Spleen (tissue), 11 donors: ENCODE data around the gene ERG28. TPM values are rescaled to one million over a fixed set of nuclear protein-coding genes. Genes with fewer than 3 reads are reported as not detected.

ENCODE experiments used
- DNase-seq: peaks from one replicate; pipeline ENCODE4 v3.0.0-alpha.2; 2020
- H3K27ac ChIP-seq, 8 donors: fragments of 200-600 bp; sonication (generic) in 7 of 8; 1 replicate in 4 of 8; 2 replicates in 4 of 8; pipeline versions ENCODE4 v1.5.0 to v1.8.0; 2016 to 2021; ENCODE audit warnings: inconsistent platforms in 4 of 8, mild to moderate bottlenecking in 4 of 8, moderate library complexity in 1 of 8
- H3K27me3 ChIP-seq, 7 donors: fragments of 200-600 bp; sonication (generic) in 6 of 7; replicated peaks in 1 of 7; 1 replicate in 4 of 7; 2 replicates in 3 of 7; pipeline versions ENCODE4 v1.5.0 to v1.8.0; 2016 to 2021; ENCODE audit warnings: inconsistent platforms in 3 of 7, mild to moderate bottlenecking in 1 of 7
- H3K36me3 ChIP-seq, 6 donors: fragments of 200-600 bp; sonication (generic) in 5 of 6; 1 replicate in 4 of 6; 2 replicates in 2 of 6; pipeline versions ENCODE4 v1.5.0 to v1.8.0; 2016 to 2021; ENCODE audit warnings: inconsistent platforms in 2 of 6
- H3K4me1 ChIP-seq, 6 donors: fragments of 200-600 bp; sonication (generic) in 5 of 6; 1 replicate in 3 of 6; 2 replicates in 3 of 6; pipeline versions ENCODE4 v1.5.0 to v1.8.0; 2016 to 2021; ENCODE audit warnings: inconsistent platforms in 3 of 6
- H3K4me3 ChIP-seq, 8 donors: fragments of 200-600 bp; sonication (generic) in 7 of 8; 1 replicate in 4 of 8; 2 replicates in 4 of 8; pipeline versions ENCODE4 v1.5.0 to v1.8.0; 2016 to 2021; ENCODE audit warnings: inconsistent platforms in 4 of 8, mild to moderate bottlenecking in 4 of 8, moderate library complexity in 2 of 8
- H3K9me3 ChIP-seq, 8 donors: fragments of 200-600 bp; sonication (generic) in 7 of 8; 1 replicate in 4 of 8; 2 replicates in 4 of 8; pipeline versions ENCODE4 v1.5.0 to v1.8.0; 2016 to 2021; ENCODE audit warnings: inconsistent platforms in 4 of 8
- CTCF ChIP-seq, 11 experiments: fragments of 200-600 bp in 7 of 11; fragments of 450-650 bp in 4 of 11; sonication (generic) in 4 of 11; IDR thresholded peaks in 8 of 11; conservative IDR thresholded peaks in 3 of 11; 1 replicate in 7 of 11; 2 replicates in 4 of 11; pipeline versions ENCODE4 v1.4.0 to v1.8.0; 2016 to 2021; ENCODE audit warnings: antibody characterized with exemption in 11 of 11, inconsistent platforms in 4 of 11, mild to moderate bottlenecking in 1 of 11
- POLR2A ChIP-seq, 3 donors: fragments of 450-650 bp; IDR thresholded peaks; one replicate each; pipeline ENCODE4 v1.5.1; 2017; ENCODE audit warnings: antibody characterized with exemption in 3 of 3, mild to moderate bottlenecking in 1 of 3
- POLR2AphosphoS5 ChIP-seq, 3 donors: sonication (generic); formaldehyde crosslinking; IDR thresholded peaks; one replicate each; pipeline ENCODE4 v1.5.1; 2017; ENCODE audit warnings: antibody characterized with exemption in 3 of 3
- WGBS, 5 donors: extraction: QIAGEN DNeasy Blood & Tissue Kit in 3 of 5; methylation state at CpG; one replicate each; pipeline versions ENCODE4 v1.1.5 to v1.1.7; 2013 to 2018; 5-methylcytosine and 5-hydroxymethylcytosine counted together
- intact Hi-C: fragments of 100-400 bp; cut with DNase I; formaldehyde crosslinking; loops from one replicate; pipeline ENCODE4 v1.15.0; 2023; ENCODE audit warnings: low total_unique reads
- polyA plus RNA-seq, 3 donors: library from polyadenylated mRNA; stranded (reverse); fragments of 200-250 nt; gene quantifications; one replicate each; pipeline ENCODE4 v1.2.1, GENCODE V29; 2013
- total RNA-seq, 7 donors: library from RNA; depleted of rRNA in 3 of 7; stranded (reverse); fragments of >200 nt in 3 of 7; fragmentation: NEBNext Ultra II Directional in 4 of 7; extraction: Animal tissue kit (Norgen Biotek cat#: 25700) in 4 of 7; gene quantifications; one replicate each; pipeline versions ENCODE4 v1.1.0 to v1.2.1, GENCODE V29; 2016 to 2021
- donor health status: healthy with polysubstance abuse.
- donor health status: DM: no; HTN: no; CAD: no; lungs with moderate emphysema.
- donor health status: DM: no; HTN: no; CAD: no.
- donor health status: Bipolar disorder and iron deficiency.
- donor health status: healthy.
- donor health status: DM: no; HTN: no; CAD: no.
- donor health status: DM: yes; HTN: yes; CAD: no.

ERG28 gene
- total and polyA plus RNA-seq, 10 donors: 6.1 to 11.1 (median 7.8) TPM

DNA sequence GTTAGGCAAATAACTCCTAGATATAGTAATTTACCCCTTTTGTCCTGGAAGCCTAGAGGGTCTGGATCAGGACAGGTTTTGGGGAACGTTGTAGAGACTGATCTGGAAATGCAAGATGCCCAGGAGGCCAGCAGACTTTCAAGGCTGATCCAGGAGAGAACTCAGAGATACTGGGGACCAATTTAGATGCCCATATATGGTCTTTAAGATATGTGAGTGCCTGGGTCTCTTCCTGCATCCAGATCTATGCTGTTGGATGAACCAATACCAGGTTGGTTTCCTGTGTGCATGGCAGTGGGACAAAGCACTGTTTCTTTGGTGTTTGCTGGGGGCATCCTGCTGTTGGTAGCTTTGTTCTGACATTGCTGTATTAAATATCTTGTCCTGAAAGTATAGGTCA is 5.4 kb downstream of the ERG28 start:
- H3K27me3 ChIP-seq: no peaks in the 10 kb centered on the region
- TF ChIP-seq POLR2A (IDR thresholded peaks at IDR 0.05): no peak
- no peak for TF ChIP-seq POLR2AphosphoS5 (IDR thresholded peaks at IDR 0.05)
- no peak for TF ChIP-seq CTCF (IDR thresholded peaks at IDR 0.05 in 8 of 11, conservative IDR thresholded peaks at IDR 0.05 in 3 of 11)
- no peaks in the 10 kb centered on the region for H3K9me3 ChIP-seq
- H3K36me3 ChIP-seq: peaks cover 0 to 71% (median 44%) of the 10 kb centered on the region in 6 donors
- WGBS, 5 donors: 0% methylated on average over 1 of the region's 1 CpG
- DNase-seq: no peak
- no peak overlapping the region for H3K4me3 ChIP-seq
- intact Hi-C loops: loop anchor here (2.0 to 10.0 kb wide), 2 partner anchors 76 to 350 kb away; partner anchors contain the start of gene FLVCR2
- no peak overlapping the region for H3K27ac ChIP-seq
- H3K4me1 ChIP-seq: peaks cover 7 to 35% (median 13%) of the 10 kb centered on the region in 6 donors

DNA sequence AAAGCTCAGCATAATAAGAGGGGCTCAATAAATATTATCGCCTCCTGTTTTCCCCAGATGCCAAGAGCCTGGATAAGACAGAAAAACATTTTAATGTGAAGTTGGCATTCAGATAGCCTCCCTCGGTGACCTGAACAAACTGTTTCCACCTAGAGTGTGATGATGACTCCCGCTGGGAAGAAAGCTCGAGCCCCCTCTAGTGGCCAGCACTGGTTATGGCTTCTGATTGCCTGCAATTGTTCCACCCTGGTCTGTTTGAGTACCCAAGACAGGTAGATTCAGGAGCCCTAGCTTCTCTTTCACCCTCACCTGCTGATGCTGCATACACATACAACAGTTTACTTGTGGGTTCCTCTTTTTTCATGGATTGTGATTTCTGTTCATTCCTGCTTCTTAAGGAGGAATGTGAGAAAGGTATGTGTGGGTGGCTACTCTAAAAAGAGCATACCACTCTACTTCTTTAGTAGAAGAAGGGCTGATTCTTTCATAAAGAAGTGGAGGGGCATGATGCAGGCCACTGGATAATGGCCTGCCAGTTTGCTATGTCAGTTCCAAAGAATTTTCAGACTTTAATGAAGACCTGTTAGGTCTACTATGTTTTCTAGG is 6.4 kb downstream of the ERG28 start:
- DNase-seq: peak; percentile 91
- Histone ChIP-seq H3K27me3 (no peaks in the 10 kb centered on the region), H3K4me3 (no peak overlapping the region), H3K36me3 (peaks cover 0 to 82% (median 54%) of the 10 kb centered on the region in 6 donors), H3K4me1 (peaks cover 3 to 25% (median 6%) of the 10 kb centered on the region in 6 donors), H3K9me3 (no peaks in the 10 kb centered on the region), H3K27ac (no peak overlapping the region)
- peak; percentile 81 to 97 (median 93) for TF ChIP-seq CTCF (IDR thresholded peaks at IDR 0.05 in 8 of 11, conservative IDR thresholded peaks at IDR 0.05 in 3 of 11)
- peak in 1 of 3 donors; percentile 50 for TF ChIP-seq POLR2AphosphoS5 (IDR thresholded peaks at IDR 0.05)
- no peak for TF ChIP-seq POLR2A (IDR thresholded peaks at IDR 0.05)
- WGBS, 5 donors: 10 to 17% (median 12%) methylated on average over 4 of the region's 4 CpGs
- intact Hi-C loops: loop anchor here (2.0 to 10.0 kb wide), 2 partner anchors 75 to 349 kb away; partner anchors contain the start of gene FLVCR2

- H3K27ac ChIP-seq: no peak overlapping the region
- H3K4me3 ChIP-seq: no peak overlapping the region
- no peaks in the 10 kb centered on the region for H3K9me3 ChIP-seq
- TF ChIP-seq CTCF (IDR thresholded peaks at IDR 0.05 in 8 of 11, conservative IDR thresholded peaks at IDR 0.05 in 3 of 11) (no peak), POLR2AphosphoS5 (IDR thresholded peaks at IDR 0.05) (no peak), POLR2A (IDR thresholded peaks at IDR 0.05) (no peak)
- H3K36me3 ChIP-seq: peaks cover 0 to 88% (median 57%) of the 10 kb centered on the region in 6 donors
- WGBS, 5 donors: 86 to 100% (median 97%) methylated on average over 1 of the region's 1 CpG
- no peaks in the 10 kb centered on the region for H3K27me3 ChIP-seq
- DNase-seq: no peak
- peaks cover 3 to 18% (median 4%) of the 10 kb centered on the region in 6 donors for H3K4me1 ChIP-seq
- intact Hi-C loops: loop anchor here (10.0 kb wide), 1 partner anchor 349 kb away; no protein-coding TSS in a partner anchor
Measured at GRCh38 chr14:75653563-75653962, 7.1 kb downstream of the ERG28 start.

DNA sequence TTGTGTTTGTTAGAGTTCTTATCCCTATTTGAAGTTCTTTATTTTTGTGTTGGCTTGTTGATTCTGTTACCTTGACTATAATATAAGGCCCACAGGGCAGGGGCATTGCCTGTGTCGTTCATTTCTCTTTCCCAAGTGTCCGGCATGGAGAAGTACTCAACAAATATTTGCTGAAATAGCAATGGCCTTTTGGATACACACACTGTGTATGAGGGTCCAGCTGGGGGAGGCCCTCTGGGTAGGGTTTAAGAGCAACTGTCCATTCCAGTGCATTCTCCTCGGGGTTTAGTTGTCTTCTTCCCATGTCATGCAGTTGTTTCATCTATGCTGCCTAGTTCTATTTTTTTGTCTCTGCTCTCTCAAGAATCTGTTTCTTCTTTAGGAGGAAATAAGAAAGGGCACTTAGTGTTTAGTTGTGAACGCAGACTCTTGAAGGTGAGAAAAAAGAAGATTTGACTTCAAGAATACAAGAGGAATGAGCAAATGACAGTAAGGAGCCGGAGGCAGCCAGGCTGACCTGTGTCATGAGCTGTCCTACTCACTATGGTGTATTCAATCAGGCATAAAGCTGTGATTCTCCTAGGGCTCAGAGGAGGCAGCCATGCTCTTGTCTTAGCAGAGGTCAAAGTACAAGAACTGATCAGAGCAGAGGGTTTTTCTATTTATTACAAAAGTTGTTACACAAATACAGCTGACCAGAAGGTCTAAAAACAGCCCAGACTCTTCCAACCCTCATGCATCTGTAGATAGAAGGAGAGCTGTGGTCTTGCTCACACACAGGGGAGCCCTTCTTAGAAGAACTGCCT is 10.2 kb downstream of the ERG28 start:
- 92 to 97% (median 95%) methylated on average over 5 of the region's 5 CpGs for WGBS, 5 donors

More for the DNA sequence above, 10.2 kb downstream of the ERG28 start:
- Histone ChIP-seq H3K36me3 (peaks cover 0 to 94% (median 46%) of the 10 kb centered on the region in 6 donors), H3K9me3 (no peaks in the 10 kb centered on the region), H3K4me1 (peaks cover 3 to 18% (median 7%) of the 10 kb centered on the region in 6 donors), H3K27me3 (no peaks in the 10 kb centered on the region), H3K4me3 (no peak overlapping the region), H3K27ac (no peak overlapping the region)
- no peak for DNase-seq
- no peak for TF ChIP-seq CTCF (IDR thresholded peaks at IDR 0.05 in 8 of 11, conservative IDR thresholded peaks at IDR 0.05 in 3 of 11)
- no peak for TF ChIP-seq POLR2A (IDR thresholded peaks at IDR 0.05)
- TF ChIP-seq POLR2AphosphoS5 (IDR thresholded peaks at IDR 0.05): no peak
- intact Hi-C loops: loop anchor here (10.0 kb wide), 1 partner anchor 346 kb away; no protein-coding TSS in a partner anchor
